Kidney (tissue), 14 donors: ENCODE results near the gene KIF16B. TPM values are rescaled to one million over a fixed set of nuclear protein-coding genes. Genes with fewer than 3 reads are reported as not detected.

Experiments
- DNase-seq, 5 donors: peaks; one replicate each; pipeline ENCODE4 v3.0.0-alpha.2; 2013 to 2020
- FAIRE-seq: peaks from 2 replicates; lab custom pipeline; 2012; peaks lifted over from hg19 to GRCh38; lab: Jason Lieb, UNC
- H3K27ac ChIP-seq, 2 donors: one replicate each; pipeline ENCODE4 v1.7.0; 2013; ENCODE audit warnings: low read depth in 2 of 2, low read length in 2 of 2, inconsistent platforms in 1 of 2
- H3K27me3 ChIP-seq: one replicate; pipeline ENCODE4 v1.7.1; 2013; ENCODE audit warnings: low read length, inconsistent platforms; ENCODE audit not compliant: control insufficient read depth, insufficient read depth
- H3K36me3 ChIP-seq, 3 donors: one replicate each; pipeline versions ENCODE4 v1.7.0 to v1.7.1; 2013; ENCODE audit warnings: low read length in 3 of 3, control low read depth in 1 of 3, inconsistent platforms in 1 of 3; ENCODE audit not compliant: insufficient read depth in 3 of 3, control insufficient read depth in 2 of 3
- H3K4me1 ChIP-seq, 3 donors: one replicate each; pipeline versions ENCODE4 v1.7.0 to v1.7.1; 2013; ENCODE audit warnings: low read length in 3 of 3, inconsistent platforms in 1 of 3, low read depth in 1 of 3; ENCODE audit not compliant: control insufficient read depth in 2 of 3, insufficient read depth in 2 of 3
- H3K4me3 ChIP-seq, 3 donors: one replicate each; pipeline versions ENCODE4 v1.7.0 to v1.8.1; 2013; ENCODE audit warnings: low read length in 3 of 3, control low read depth in 1 of 3, inconsistent platforms in 1 of 3
- H3K9ac ChIP-seq, 3 donors: one replicate each; pipeline versions ENCODE4 v1.7.0 to v1.7.1; 2013; ENCODE audit warnings: low read length in 3 of 3, control low read depth in 1 of 3, inconsistent platforms in 1 of 3
- H3K9me3 ChIP-seq, 3 donors: one replicate each; pipeline versions ENCODE4 v1.7.0 to v1.7.1; 2013; ENCODE audit warnings: low read length in 3 of 3, control low read depth in 1 of 3, inconsistent platforms in 1 of 3; ENCODE audit not compliant: control insufficient read depth in 2 of 3, insufficient read depth in 1 of 3
- intact Hi-C: fragments of 100-400 bp; cut with DNase I; formaldehyde crosslinking; loops from one replicate; pipeline ENCODE4 v1.11.1; 2022
- polyA plus RNA-seq: library from polyadenylated mRNA; stranded (reverse); fragments of 350-450 nt; fragmentation: Illumina TruSeq; extraction: RNeasy Lipid Tissue Mini Kit (QIAGEN cat#74804); gene quantifications from one replicate; pipeline ENCODE4 v1.2.3, GENCODE V29; 2014; ENCODE audit warnings: low read depth, low replicate concordance; ENCODE audit not compliant: insufficient read depth
- total RNA-seq: library from RNA; stranded (reverse); fragmentation: NEBNext Ultra II Directional; extraction: Animal tissue kit (Norgen Biotek cat#: 25700); gene quantifications from one replicate; pipeline ENCODE4 v1.2.1, GENCODE V29; 2021
- TF ChIP-seq, protein P1 (sequence below): IDR thresholded peaks from 3 replicates; pipeline ENCODE4 v1.5.1; 2012; ENCODE audit warnings: mild to moderate bottlenecking, moderate library complexity, borderline replicate concordance; ENCODE audit not compliant: insufficient read depth; ENCODE audit errors: extremely low read depth
- donor health status: control.
- donor health status: control.
- donor health status: control.
- donor health status: control.
- donor health status: control.
- donor health status: DM: yes; HTN: yes; CAD: no.
- donor health status: Normal renal cell carcinoma (clear cell type).

Gene KIF16B
- total and polyA plus RNA-seq, 2 donors from 2014 or later, result 15.0 to 19.7 TPM

DNA sequence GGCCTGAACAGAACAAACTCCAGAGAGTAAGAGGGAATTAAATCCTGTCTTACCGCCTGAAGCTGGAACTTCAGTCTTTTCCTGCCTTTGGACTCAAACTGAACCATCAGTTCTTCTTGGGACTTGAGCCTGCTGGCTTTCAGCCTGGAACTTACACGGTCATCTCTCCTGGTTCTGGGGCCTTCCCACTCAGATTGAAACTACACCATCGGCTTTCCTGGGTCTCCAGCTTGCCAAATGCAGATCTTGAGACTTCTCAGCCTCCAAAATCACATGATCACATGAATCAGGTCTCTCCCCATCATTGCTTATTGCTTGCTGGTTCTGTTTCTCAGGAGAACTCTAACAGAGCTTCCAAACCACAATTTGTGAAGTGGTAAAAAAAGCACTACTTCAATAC, 276.3 kb downstream of the KIF16B start:
- no peak for FAIRE-seq
- intact Hi-C loops, result no loop called here
- TF ChIP-seq, protein P1, sequence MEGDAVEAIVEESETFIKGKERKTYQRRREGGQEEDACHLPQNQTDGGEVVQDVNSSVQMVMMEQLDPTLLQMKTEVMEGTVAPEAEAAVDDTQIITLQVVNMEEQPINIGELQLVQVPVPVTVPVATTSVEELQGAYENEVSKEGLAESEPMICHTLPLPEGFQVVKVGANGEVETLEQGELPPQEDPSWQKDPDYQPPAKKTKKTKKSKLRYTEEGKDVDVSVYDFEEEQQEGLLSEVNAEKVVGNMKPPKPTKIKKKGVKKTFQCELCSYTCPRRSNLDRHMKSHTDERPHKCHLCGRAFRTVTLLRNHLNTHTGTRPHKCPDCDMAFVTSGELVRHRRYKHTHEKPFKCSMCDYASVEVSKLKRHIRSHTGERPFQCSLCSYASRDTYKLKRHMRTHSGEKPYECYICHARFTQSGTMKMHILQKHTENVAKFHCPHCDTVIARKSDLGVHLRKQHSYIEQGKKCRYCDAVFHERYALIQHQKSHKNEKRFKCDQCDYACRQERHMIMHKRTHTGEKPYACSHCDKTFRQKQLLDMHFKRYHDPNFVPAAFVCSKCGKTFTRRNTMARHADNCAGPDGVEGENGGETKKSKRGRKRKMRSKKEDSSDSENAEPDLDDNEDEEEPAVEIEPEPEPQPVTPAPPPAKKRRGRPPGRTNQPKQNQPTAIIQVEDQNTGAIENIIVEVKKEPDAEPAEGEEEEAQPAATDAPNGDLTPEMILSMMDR, result no peak

DNA sequence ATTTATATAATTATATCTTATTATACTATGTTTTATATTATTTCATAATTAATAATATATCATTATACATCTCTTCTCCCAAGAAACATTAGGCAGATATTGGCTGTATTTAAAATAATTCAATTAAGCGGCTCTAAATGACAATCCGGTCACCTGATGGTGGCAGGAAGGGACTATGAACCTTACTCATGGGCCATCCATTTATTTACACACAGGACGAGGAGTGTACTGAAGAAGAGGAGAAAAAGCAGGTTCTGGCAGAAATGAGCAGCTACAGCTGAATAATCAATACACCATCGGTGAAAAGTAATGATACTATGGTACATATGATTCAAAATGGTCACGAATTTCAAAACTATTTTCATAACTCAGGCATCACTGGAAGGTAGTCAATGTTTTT, 277.7 kb downstream of the KIF16B start:
- TF ChIP-seq, protein P1, result no peak
- no peak for DNase-seq
- Histone ChIP-seq H3K36me3 (no peaks in the 10 kb centered on the region), H3K4me3 (no peak overlapping the region), H3K27me3 (no peaks in the 10 kb centered on the region), H3K9me3 (no peaks in the 10 kb centered on the region), H3K27ac (no peak overlapping the region), H3K9ac (no peak overlapping the region), H3K4me1 (no peaks in the 10 kb centered on the region)
- no peak for FAIRE-seq
- intact Hi-C loops, result no loop called here

More for the DNA sequence above, 276.3 kb downstream of the KIF16B start:
- H3K9ac ChIP-seq, result no peak overlapping the region
- no peaks in the 10 kb centered on the region for H3K4me1 ChIP-seq
- H3K36me3 ChIP-seq, result no peaks in the 10 kb centered on the region
- H3K27ac ChIP-seq, result no peak overlapping the region
- no peaks in the 10 kb centered on the region for H3K9me3 ChIP-seq
- H3K4me3 ChIP-seq, result no peak overlapping the region
- no peak for DNase-seq
- no peaks in the 10 kb centered on the region for H3K27me3 ChIP-seq

DNA sequence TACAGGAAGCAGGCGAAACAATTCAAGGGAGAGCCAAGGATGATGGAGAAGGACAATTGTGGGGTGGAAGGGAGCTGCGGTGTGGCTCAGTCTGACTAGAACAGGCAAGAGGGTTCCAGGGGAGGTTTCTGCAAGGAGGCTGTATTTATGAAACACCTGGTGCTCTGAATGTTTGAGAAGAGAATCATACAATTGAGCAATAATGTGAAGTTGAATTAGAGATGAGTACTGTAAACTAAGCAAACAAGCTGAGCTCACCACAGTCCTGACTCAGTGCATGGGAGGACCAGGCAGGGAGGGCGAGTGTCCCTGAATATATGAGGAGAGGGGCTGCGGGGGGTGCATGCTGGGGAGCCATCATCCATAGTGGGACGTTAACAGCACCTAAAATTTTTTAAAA, 279.7 kb downstream of the KIF16B start:
- no peak overlapping the region for H3K9ac ChIP-seq
- H3K4me3 ChIP-seq, result no peak overlapping the region
- FAIRE-seq (no peak), DNase-seq (no peak)
- TF ChIP-seq, protein P1, result no peak
- no peak overlapping the region for H3K27ac ChIP-seq
- no peaks in the 10 kb centered on the region for H3K4me1 ChIP-seq
- no peaks in the 10 kb centered on the region for H3K9me3 ChIP-seq
- intact Hi-C loops, result no loop called here
- H3K36me3 ChIP-seq, result no peaks in the 10 kb centered on the region
- no peaks in the 10 kb centered on the region for H3K27me3 ChIP-seq

DNA sequence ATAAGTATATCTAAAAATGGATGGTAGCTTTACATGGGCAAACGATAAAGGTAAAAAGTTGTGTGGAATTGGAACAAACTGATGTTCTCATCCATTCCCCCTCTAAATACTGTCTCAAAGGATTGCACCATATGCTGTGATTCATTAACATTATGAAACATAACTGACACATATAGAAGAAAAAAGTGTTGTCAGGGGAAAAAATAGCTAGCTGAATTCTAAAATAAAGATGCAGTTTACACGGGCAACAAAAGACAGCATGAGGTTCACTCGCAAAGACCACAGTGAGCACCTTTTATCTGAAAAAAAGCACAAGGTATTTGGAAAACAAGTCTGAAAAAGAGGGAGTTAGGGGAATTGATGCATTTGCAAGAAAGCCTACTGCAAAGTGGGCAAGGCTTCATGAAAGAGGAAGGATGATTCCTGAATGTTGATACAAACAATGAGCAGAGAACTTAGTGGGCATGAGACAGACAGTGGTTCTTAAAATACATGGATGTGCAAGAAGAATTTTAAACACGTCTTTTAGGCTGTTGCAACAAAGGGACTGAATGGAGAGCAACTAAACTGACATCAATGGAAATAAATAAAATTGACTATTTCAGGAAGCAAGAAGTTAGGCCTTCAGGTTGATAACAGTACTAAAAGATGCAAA, 280.9 kb downstream of the KIF16B start:
- no peaks in the 10 kb centered on the region for H3K4me1 ChIP-seq
- DNase-seq (no peak), FAIRE-seq (no peak)
- H3K27me3 ChIP-seq, result no peaks in the 10 kb centered on the region
- TF ChIP-seq, protein P1, result no peak
- no peaks in the 10 kb centered on the region for H3K9me3 ChIP-seq
- no peak overlapping the region for H3K4me3 ChIP-seq
- no peak overlapping the region for H3K9ac ChIP-seq
- H3K36me3 ChIP-seq, result no peaks in the 10 kb centered on the region
- intact Hi-C loops, result no loop called here
- H3K27ac ChIP-seq, result no peak overlapping the region
